ENCODE results near the gene HNF4A. TPM values are rescaled to one million over a fixed set of nuclear protein-coding genes. Genes with fewer than 3 reads are reported as not detected.

Gene HNF4A
- total and polyA plus RNA-seq, 2 of the 13 experiments (the other 11 are each of a cell fraction or from before 2014, with no cell fraction given): 80.9 to 169 TPM

GRCh38 chr20:44422083-44422482 lies 66.6 kb downstream of the HNF4A start (continued):
- no peak for TF ChIP-seq CBX2 (IDR thresholded peaks at IDR 0.05; ENCODE audit: low read depth, low read length)
- TF ChIP-seq CBX2 (CRISPR knock-in tag; IDR thresholded peaks at IDR 0.05; ENCODE audit: low read depth): no peak
- TF ChIP-seq, protein P1, sequence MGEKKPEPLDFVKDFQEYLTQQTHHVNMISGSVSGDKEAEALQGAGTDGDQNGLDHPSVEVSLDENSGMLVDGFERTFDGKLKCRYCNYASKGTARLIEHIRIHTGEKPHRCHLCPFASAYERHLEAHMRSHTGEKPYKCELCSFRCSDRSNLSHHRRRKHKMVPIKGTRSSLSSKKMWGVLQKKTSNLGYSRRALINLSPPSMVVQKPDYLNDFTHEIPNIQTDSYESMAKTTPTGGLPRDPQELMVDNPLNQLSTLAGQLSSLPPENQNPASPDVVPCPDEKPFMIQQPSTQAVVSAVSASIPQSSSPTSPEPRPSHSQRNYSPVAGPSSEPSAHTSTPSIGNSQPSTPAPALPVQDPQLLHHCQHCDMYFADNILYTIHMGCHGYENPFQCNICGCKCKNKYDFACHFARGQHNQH (CRISPR knock-in tag; IDR thresholded peaks at IDR 0.05): no peak
- no peak for TF ChIP-seq KLF15 (CRISPR knock-in tag; IDR thresholded peaks at IDR 0.05; ENCODE audit: borderline replicate concordance)
- no peak for TF ChIP-seq ISL2 (CRISPR knock-in tag; IDR thresholded peaks at IDR 0.05)
- TF ChIP-seq, protein P2, sequence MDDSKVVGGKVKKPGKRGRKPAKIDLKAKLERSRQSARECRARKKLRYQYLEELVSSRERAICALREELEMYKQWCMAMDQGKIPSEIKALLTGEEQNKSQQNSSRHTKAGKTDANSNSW (CRISPR knock-in tag; IDR thresholded peaks at IDR 0.05; ENCODE audit: borderline replicate concordance): no peak
- 0 out of 2 replicates have a peak, but pooled peaks have one; percentile 45 for TF ChIP-seq ZFYVE20 (CRISPR knock-in tag; IDR thresholded peaks at IDR 0.05; ENCODE audit: borderline replicate concordance, low read depth)
- TF ChIP-seq DBP (CRISPR knock-in tag; IDR thresholded peaks at IDR 0.05; ENCODE audit: not compliant biosample characterization): no peak
- peak; percentile 97 for TF ChIP-seq RBM22 (optimal IDR thresholded peaks at IDR 0.05; ENCODE audit: low read length)
- TF ChIP-seq HCFC1 (IDR thresholded peaks at IDR 0.05; ENCODE audit: low read depth, low read length): no peak
- no peak for TF ChIP-seq NCOA1 (CRISPR knock-in tag; IDR thresholded peaks at IDR 0.05)
- no peak for TF ChIP-seq ZNF17 (CRISPR knock-in tag; IDR thresholded peaks at IDR 0.05)
- no peak for TF ChIP-seq GPN1 (CRISPR knock-in tag; IDR thresholded peaks at IDR 0.05; ENCODE audit: borderline replicate concordance)
- no peak for TF ChIP-seq FOXC1 (CRISPR knock-in tag; IDR thresholded peaks at IDR 0.05; ENCODE audit: borderline replicate concordance)
- peak; percentile 34 for TF ChIP-seq TEAD3 (CRISPR knock-in tag; optimal IDR thresholded peaks at IDR 0.05; ENCODE audit: borderline replicate concordance)
- no peak for TF ChIP-seq GZF1 (CRISPR knock-in tag; IDR thresholded peaks at IDR 0.05)
- no peak for TF ChIP-seq ZNF878 (CRISPR knock-in tag; IDR thresholded peaks at IDR 0.05)
- no peak for TF ChIP-seq ZNF18 (CRISPR knock-in tag; IDR thresholded peaks at IDR 0.05; ENCODE audit: insufficient replicate concordance)
- TF ChIP-seq, protein P3, sequence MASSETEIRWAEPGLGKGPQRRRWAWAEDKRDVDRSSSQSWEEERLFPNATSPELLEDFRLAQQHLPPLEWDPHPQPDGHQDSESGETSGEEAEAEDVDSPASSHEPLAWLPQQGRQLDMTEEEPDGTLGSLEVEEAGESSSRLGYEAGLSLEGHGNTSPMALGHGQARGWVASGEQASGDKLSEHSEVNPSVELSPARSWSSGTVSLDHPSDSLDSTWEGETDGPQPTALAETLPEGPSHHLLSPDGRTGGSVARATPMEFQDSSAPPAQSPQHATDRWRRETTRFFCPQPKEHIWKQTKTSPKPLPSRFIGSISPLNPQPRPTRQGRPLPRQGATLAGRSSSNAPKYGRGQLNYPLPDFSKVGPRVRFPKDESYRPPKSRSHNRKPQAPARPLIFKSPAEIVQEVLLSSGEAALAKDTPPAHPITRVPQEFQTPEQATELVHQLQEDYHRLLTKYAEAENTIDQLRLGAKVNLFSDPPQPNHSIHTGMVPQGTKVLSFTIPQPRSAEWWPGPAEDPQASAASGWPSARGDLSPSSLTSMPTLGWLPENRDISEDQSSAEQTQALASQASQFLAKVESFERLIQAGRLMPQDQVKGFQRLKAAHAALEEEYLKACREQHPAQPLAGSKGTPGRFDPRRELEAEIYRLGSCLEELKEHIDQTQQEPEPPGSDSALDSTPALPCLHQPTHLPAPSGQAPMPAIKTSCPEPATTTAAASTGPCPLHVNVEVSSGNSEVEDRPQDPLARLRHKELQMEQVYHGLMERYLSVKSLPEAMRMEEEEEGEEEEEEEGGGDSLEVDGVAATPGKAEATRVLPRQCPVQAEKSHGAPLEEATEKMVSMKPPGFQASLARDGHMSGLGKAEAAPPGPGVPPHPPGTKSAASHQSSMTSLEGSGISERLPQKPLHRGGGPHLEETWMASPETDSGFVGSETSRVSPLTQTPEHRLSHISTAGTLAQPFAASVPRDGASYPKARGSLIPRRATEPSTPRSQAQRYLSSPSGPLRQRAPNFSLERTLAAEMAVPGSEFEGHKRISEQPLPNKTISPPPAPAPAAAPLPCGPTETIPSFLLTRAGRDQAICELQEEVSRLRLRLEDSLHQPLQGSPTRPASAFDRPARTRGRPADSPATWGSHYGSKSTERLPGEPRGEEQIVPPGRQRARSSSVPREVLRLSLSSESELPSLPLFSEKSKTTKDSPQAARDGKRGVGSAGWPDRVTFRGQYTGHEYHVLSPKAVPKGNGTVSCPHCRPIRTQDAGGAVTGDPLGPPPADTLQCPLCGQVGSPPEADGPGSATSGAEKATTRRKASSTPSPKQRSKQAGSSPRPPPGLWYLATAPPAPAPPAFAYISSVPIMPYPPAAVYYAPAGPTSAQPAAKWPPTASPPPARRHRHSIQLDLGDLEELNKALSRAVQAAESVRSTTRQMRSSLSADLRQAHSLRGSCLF (CRISPR knock-in tag; IDR thresholded peaks at IDR 0.05; ENCODE audit: borderline replicate concordance): no peak
- no peak for TF ChIP-seq DMTF1 (CRISPR knock-in tag; IDR thresholded peaks at IDR 0.05)
